Endothelial cell (in vitro differentiated cells): Measurements from ENCODE around the gene YJEFN3. TPM values are rescaled to one million over a fixed set of nuclear protein-coding genes. Genes with fewer than 3 reads are reported as not detected.

Source experiments
- DNase-seq: peaks from one replicate; pipeline ENCODE4 v3.0.0; 2021; ENCODE audit warnings: low spot score
- H3K27ac Mint-ChIP-seq: one replicate; pipeline ENCODE4 v1.8.0; 2021; ENCODE audit warnings: mixed read lengths, inconsistent platforms; ENCODE audit not compliant: unreplicated experiment
- H3K27me3 Mint-ChIP-seq: one replicate; pipeline ENCODE4 v1.8.0; 2021; ENCODE audit warnings: mild to moderate bottlenecking, moderate library complexity, mixed read lengths, inconsistent platforms; ENCODE audit not compliant: unreplicated experiment
- H3K36me3 Mint-ChIP-seq: one replicate; pipeline ENCODE4 v1.8.0; 2021; ENCODE audit warnings: mild to moderate bottlenecking, low read depth, mixed read lengths, inconsistent platforms; ENCODE audit not compliant: unreplicated experiment
- H3K4me1 Mint-ChIP-seq: one replicate; pipeline ENCODE4 v1.8.0; 2021; ENCODE audit warnings: mild to moderate bottlenecking, mixed read lengths, inconsistent platforms; ENCODE audit not compliant: unreplicated experiment
- H3K4me3 Mint-ChIP-seq: one replicate; pipeline ENCODE4 v1.8.0; 2021; ENCODE audit warnings: mild to moderate bottlenecking, mixed read lengths, inconsistent platforms; ENCODE audit not compliant: unreplicated experiment
- H3K9me3 Mint-ChIP-seq: one replicate; pipeline ENCODE4 v1.8.0; 2021; ENCODE audit warnings: mixed read lengths, inconsistent platforms; ENCODE audit not compliant: unreplicated experiment
- CTCF ChIP-seq: fragments of 200-600 bp; sonication (generic); IDR thresholded peaks from one replicate; pipeline ENCODE4 v1.5.0; 2021; ENCODE audit warnings: antibody characterized with exemption; ENCODE audit not compliant: unreplicated experiment
- total RNA-seq: library from RNA; stranded (reverse); fragmentation: NEBNext Ultra II Directional; extraction: Animal tissue kit (Norgen Biotek cat#: 25700); gene quantifications from one replicate; pipeline ENCODE4 v1.2.1, GENCODE V29; 2021; ENCODE audit not compliant: unreplicated experiment

The YJEFN3 gene
- total RNA-seq, 1 donor from 2014 or later = 5.2 TPM

GRCh38 chr19:19568802-19569756 lies 40.4 kb downstream of the YJEFN3 start:
- Mint-ChIP-seq H3K9me3 (no peaks in the 10 kb centered on the region), H3K36me3 (no peaks in the 10 kb centered on the region), H3K4me1 (no peaks in the 10 kb centered on the region), H3K27ac (peak overlapping the region; percentile 18), H3K4me3 (no peak overlapping the region), H3K27me3 (peaks cover 10% of the 10 kb centered on the region)
- no peak for DNase-seq
- TF ChIP-seq CTCF = no peak

GRCh38 chr19:19570571-19570970 lies 41.9 kb downstream of the YJEFN3 start:
- no peak for TF ChIP-seq CTCF
- H3K4me1 Mint-ChIP-seq = no peaks in the 10 kb centered on the region
- H3K27ac Mint-ChIP-seq = no peak overlapping the region

GRCh38 chr19:19571071-19571786 lies 42.5 kb downstream of the YJEFN3 start:
- no peaks in the 10 kb centered on the region for H3K36me3 Mint-ChIP-seq
- peaks cover 8% of the 10 kb centered on the region for H3K27me3 Mint-ChIP-seq
- no peaks in the 10 kb centered on the region for H3K9me3 Mint-ChIP-seq
- no peak overlapping the region for H3K4me3 Mint-ChIP-seq
- no peak for DNase-seq
- TF ChIP-seq CTCF = no peak
- no peaks in the 10 kb centered on the region for H3K4me1 Mint-ChIP-seq
- no peak overlapping the region for H3K27ac Mint-ChIP-seq

More at GRCh38 chr19:19570571-19570970, 41.9 kb downstream of the YJEFN3 start:
- no peak for DNase-seq
- Mint-ChIP-seq H3K9me3 (no peaks in the 10 kb centered on the region), H3K4me3 (no peak overlapping the region), H3K36me3 (no peaks in the 10 kb centered on the region), H3K27me3 (peaks cover 8% of the 10 kb centered on the region)

- Mint-ChIP-seq H3K36me3 (no peaks in the 10 kb centered on the region), H3K4me3 (no peak overlapping the region), H3K4me1 (no peaks in the 10 kb centered on the region), H3K27ac (no peak overlapping the region), H3K9me3 (no peaks in the 10 kb centered on the region), H3K27me3 (peaks cover 6% of the 10 kb centered on the region)
- no peak for DNase-seq
- no peak for TF ChIP-seq CTCF
These were observed 46.7 kb downstream of the YJEFN3 start for GRCh38 chr19:19575411-19575810.
